K562 (cell line): ENCODE results near the gene HYAL3. TPM values are rescaled to one million over a fixed set of nuclear protein-coding genes. Genes with fewer than 3 reads are reported as not detected.
A peak's percentile ranks its signal among the peaks of the same experiment; 100 is the strongest.

Experiments used
- BHLHE40 ChIP-seq: IDR thresholded peaks from 2 replicates; pipeline ENCODE4 v1.6.1; 2011; ENCODE audit warnings: low read length, improper control_type of control experiment
- BRD9 ChIP-seq: fragments of 450-650 bp; IDR thresholded peaks from 2 replicates; pipeline ENCODE4 v1.6.1; 2018; ENCODE audit warnings: low read depth; ENCODE audit not compliant: partially characterized antibody
- EGR1 ChIP-seq: fragments of 450-650 bp; conservative IDR thresholded peaks from 2 replicates; pipeline ENCODE4 v1.6.1; 2017; ENCODE audit warnings: mild to moderate bottlenecking
- ETS2 ChIP-seq: IDR thresholded peaks from 2 replicates; pipeline ENCODE4 v1.6.1; 2016; ENCODE audit warnings: borderline replicate concordance, missing genetic modification characterization, mild to moderate bottlenecking, moderate library complexity, missing compliant biosample characterization; ENCODE audit not compliant: poor library complexity, severe bottlenecking
- GATAD2A ChIP-seq: fragments of 450-650 bp; IDR thresholded peaks from 2 replicates; pipeline ENCODE4 v1.6.1; 2017
- JUND ChIP-seq, 2 experiments: IDR thresholded peaks; 2 replicates in 1 of 2; 3 replicates in 1 of 2; pipeline ENCODE4 v1.6.1; 2011; ENCODE audit warnings: borderline replicate concordance in 2 of 2, low read depth in 2 of 2, low read length in 2 of 2, improper control_type of control experiment in 1 of 2, missing biosample characterization in 1 of 2, missing genetic modification characterization in 1 of 2, missing genetic modification reagents in 1 of 2
- KDM4B ChIP-seq, 2 experiments: fragments of 450-650 bp in 1 of 2; sonication (generic) in 1 of 2; IDR thresholded peaks; 2 replicates each; pipeline ENCODE4 v1.6.1; 2016 to 2017; ENCODE audit warnings: borderline replicate concordance in 2 of 2, antibody characterized with exemption in 1 of 2, low read depth in 1 of 2, mild to moderate bottlenecking in 1 of 2
- MAZ ChIP-seq, 2 experiments: fragments of 450-650 bp in 1 of 2; sonication (generic) in 1 of 2; formaldehyde crosslinking; IDR thresholded peaks in 1 of 2; conservative IDR thresholded peaks in 1 of 2; 2 replicates each; pipeline versions ENCODE4 v1.4.0 to v1.5.0; 2020; ENCODE audit warnings: mild to moderate bottlenecking in 1 of 2, missing genetic modification reagents in 1 of 2
- NONO ChIP-seq, 2 experiments: fragments of 200-400 bp in 1 of 2; fragments of 450-650 bp in 1 of 2; formaldehyde crosslinking in 1 of 2; IDR thresholded peaks; 2 replicates each; pipeline ENCODE4 v1.6.1; 2017; ENCODE audit warnings: low read depth in 2 of 2, mild to moderate bottlenecking in 2 of 2, moderate library complexity in 2 of 2, low read length in 1 of 2
- PHTF2 ChIP-seq: fragments of 250-450 bp; sonication (Bioruptor Pico); IDR thresholded peaks from 2 replicates; pipeline ENCODE4 v1.5.0; 2021; ENCODE audit warnings: mild to moderate bottlenecking
- PURB ChIP-seq: sonication (generic); formaldehyde crosslinking; IDR thresholded peaks from 2 replicates; pipeline ENCODE4 v1.9.0; 2021; ENCODE audit warnings: low read depth, mild to moderate bottlenecking, missing genetic modification reagents
- RBFOX2 ChIP-seq: fragments of 200-400 bp; formaldehyde crosslinking; IDR thresholded peaks from 2 replicates; pipeline ENCODE4 v1.6.1; 2017; ENCODE audit warnings: low read depth, mild to moderate bottlenecking, low read length, moderate library complexity
- REST ChIP-seq, 2 experiments: fragments of 450-650 bp; formaldehyde crosslinking in 1 of 2; IDR thresholded peaks; 2 replicates each; pipeline versions ENCODE4 v1.4.0 to v1.6.1; 2014 to 2020; ENCODE audit warnings: mild to moderate bottlenecking in 2 of 2, borderline replicate concordance in 1 of 2, low read depth in 1 of 2
- ZNF24 ChIP-seq: fragments of 450-650 bp; IDR thresholded peaks from 2 replicates; pipeline ENCODE4 v1.6.1; 2016
- ZNF263 ChIP-seq: sonication (generic); formaldehyde crosslinking; IDR thresholded peaks from 2 replicates; pipeline ENCODE4 v1.8.0; 2022; ENCODE audit warnings: mild to moderate bottlenecking, missing genetic modification reagents, borderline replicate concordance
- ZNF395 ChIP-seq: fragments of 200-800 bp; sonication (Bioruptor generic); IDR thresholded peaks from 2 replicates; pipeline ENCODE4 v1.6.1; 2017; ENCODE audit warnings: missing genetic modification characterization, missing compliant biosample characterization
- ZNF695 ChIP-seq: fragments of 450-650 bp; formaldehyde crosslinking; IDR thresholded peaks from 2 replicates; pipeline ENCODE4 v1.4.0; 2020; ENCODE audit warnings: mild to moderate bottlenecking, moderate library complexity
- polyA plus RNA-seq, 8 experiments: library from polyadenylated mRNA; depleted of rRNA in 4 of 8; stranded (reverse) in 5 of 8; unstranded in 3 of 8; fragments of >200 nt; fragmentation: Nextera tagmentation in 2 of 8; fragmentation: Illumina TruSeq in 1 of 8; extraction: Ambion mirVana in 2 of 8; extraction: Trizol in 1 of 8; gene quantifications; 2 replicates each; pipeline versions ENCODE4 v1.2.1 to v1.2.3, GENCODE V29; 2011 to 2014; ENCODE audit warnings: inconsistent platforms in 1 of 8, missing spikeins in 1 of 8
- total RNA-seq, 7 experiments: library from RNA; depleted of rRNA in 6 of 7; stranded (reverse); fragments of >200 nt in 6 of 7; fragmentation: Illumina TruSeq in 2 of 7; extraction: Trizol in 2 of 7; gene quantifications; 2 replicates each; pipeline versions ENCODE4 v1.2.1 to v1.2.3, GENCODE V29; 2011 to 2021; ENCODE audit warnings: low replicate concordance in 1 of 7

Gene HYAL3
- total and polyA plus RNA-seq, 9 of the 15 experiments (the other 6 are each of a cell fraction or from before 2014, with no cell fraction given): 0.38 to 9.1 (median 6.8) TPM

DNA sequence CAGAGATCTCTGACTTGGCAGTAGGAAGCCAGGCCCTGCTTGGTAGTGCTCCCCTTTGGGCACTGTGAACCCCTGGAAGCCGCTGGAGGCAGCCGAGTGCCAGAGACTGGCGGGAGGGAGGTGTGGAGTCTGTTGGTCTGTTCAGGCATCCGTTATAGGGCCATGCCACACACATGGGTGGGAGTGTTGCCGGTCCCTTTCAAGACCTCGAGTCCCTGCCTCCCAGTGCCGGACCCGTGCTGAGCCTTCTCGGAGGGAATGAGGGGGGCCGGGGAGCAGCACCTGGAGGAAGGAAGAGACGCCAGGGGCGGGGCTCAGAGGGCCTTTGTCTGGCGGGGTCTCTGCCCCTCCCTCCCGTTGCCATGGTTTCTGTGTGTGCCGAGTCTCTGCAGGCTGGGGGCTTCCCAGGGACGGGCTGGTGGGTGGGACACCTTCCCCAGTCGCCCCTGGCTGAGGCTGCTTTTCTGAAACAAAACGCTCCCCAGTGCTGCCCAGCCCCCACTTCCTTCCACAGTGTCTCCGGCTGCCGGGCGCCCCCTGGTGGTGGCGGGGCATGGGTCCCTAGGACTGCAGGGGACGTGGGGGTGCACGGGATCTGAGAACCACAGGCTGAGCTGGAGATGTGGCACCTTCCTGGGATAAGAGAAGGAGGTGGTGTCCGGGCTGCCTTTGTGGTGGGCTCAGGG lies 53.2 kb downstream of the HYAL3 start (continued):
- TF ChIP-seq NONO (IDR thresholded peaks at IDR 0.05; ENCODE audit: low read depth in 2 of 2, low read length in 1 of 2): peak in 1 of 2 experiments; percentile 18; a peak in 1 of 4 replicates
- TF ChIP-seq RBFOX2: peak; percentile 72
- TF ChIP-seq BHLHE40: peak; percentile 85
- no peak for TF ChIP-seq ZNF24
- TF ChIP-seq ZNF695 (CRISPR knock-in tag): no peak
- peak in 1 of 2 experiments; percentile 47; a peak in 1 of 4 replicates for TF ChIP-seq KDM4B (IDR thresholded peaks at IDR 0.05; ENCODE audit: borderline replicate concordance in 2 of 2, low read depth in 1 of 2)
- no peak for TF ChIP-seq PURB (CRISPR knock-in tag)
- TF ChIP-seq JUND (IDR thresholded peaks at IDR 0.05; ENCODE audit: borderline replicate concordance, low read depth, low read length): peak; percentile 23; the same call in 1 of the 2 replicates
- TF ChIP-seq JUND (tag; IDR thresholded peaks at IDR 0.05; ENCODE audit: borderline replicate concordance, low read depth, low read length): no peak; the same call in 2 of the 3 replicates
- no peak for TF ChIP-seq PHTF2
- no peak for TF ChIP-seq ETS2 (tag)
- peak; percentile 62; the same call in 1 of the 2 replicates for TF ChIP-seq ZNF263
- TF ChIP-seq REST (IDR thresholded peaks at IDR 0.05; ENCODE audit: borderline replicate concordance): peak; percentile 83
- TF ChIP-seq REST (CRISPR knock-in tag; IDR thresholded peaks at IDR 0.05; ENCODE audit: low read depth): no peak
- no peak for TF ChIP-seq ZNF395 (CRISPR knock-in tag)
- TF ChIP-seq EGR1: peak; percentile 50; the same call in 1 of the 2 replicates
- TF ChIP-seq GATAD2A: no peak
- peak; percentile 78 to 93 for TF ChIP-seq MAZ (CRISPR knock-in tag; conservative IDR thresholded peaks at IDR 0.05 in 1 of 2, IDR thresholded peaks at IDR 0.05 in 1 of 2)
- TF ChIP-seq BRD9: peak; percentile 81
